K562 (cell line): ENCODE results near the gene CALHM3. TPM values are rescaled to one million over a fixed set of nuclear protein-coding genes. Genes with fewer than 3 reads are reported as not detected.

Experiments used
- ATAC-seq: fragments of 200-7000 bp; cut with Tn5 transposase; 3 replicates; pipeline ENCODE4 v1.9.1; 2020; ENCODE audit warnings: moderate library complexity
- BruUV-seq: library from RNA; stranded (reverse); fragments of 400-500 nt; replicated peaks from 2 replicates; lab custom pipeline; 2021; lab: Mats Ljungman, UMichigan
- CTCF ChIA-PET: fragments of 300-600 bp; formaldehyde crosslinking; extraction: SDS; loops from one replicate; lab custom pipeline; 2021; ENCODE audit warnings: low intra/inter-chr PET ratio; lab: Yijun Ruan, JAX
- POLR2A ChIA-PET: fragments of 300-600, 350-650 bp; sonication (Branson Sonifier 250); formaldehyde crosslinking; extraction: SDS; loops from one replicate; lab custom pipeline; 2021; ENCODE audit warnings: antibody characterized with exemption, inconsistent platforms; lab: Yijun Ruan, JAX
- DNase-seq, 4 experiments: peaks; one replicate each; pipeline versions ENCODE4 v3.0.0 to v3.0.0-alpha.2; 2011 to 2018; ENCODE audit warnings: low spot score in 3 of 4, mixed read lengths in 3 of 4; ENCODE audit errors: extremely low read depth in 1 of 4
- FAIRE-seq: peaks from 2 replicates; lab custom pipeline; 2011; peaks lifted over from hg19 to GRCh38; lab: Jason Lieb, UNC
- H2AFZ ChIP-seq: 2 replicates; pipeline ENCODE4 v1.6.0; 2011; ENCODE audit warnings: low read depth, low read length, control low read depth, inconsistent platforms
- H3K27ac ChIP-seq: fragments of 200-600 bp; 3 replicates; pipeline ENCODE4 v1.8.0; 2011; ENCODE audit warnings: low read depth, mild to moderate bottlenecking, control low read depth, inconsistent platforms, low read length, moderate library complexity, mixed read lengths; ENCODE audit errors: extremely low read depth
- H3K27me3 ChIP-seq, 2 experiments: fragments of 300-600 bp in 1 of 2; 2 replicates in 1 of 2; 3 replicates in 1 of 2; pipeline versions ENCODE4 v1.6.0 to v1.8.0; 2011; ENCODE audit warnings: inconsistent platforms in 2 of 2, low read length in 2 of 2, mild to moderate bottlenecking in 1 of 2, mixed read lengths in 1 of 2, moderate library complexity in 1 of 2; ENCODE audit not compliant: control insufficient read depth in 2 of 2, insufficient read depth in 2 of 2
- H3K36me3 ChIP-seq: fragments of 300-600 bp; 3 replicates; pipeline ENCODE4 v1.8.0; 2011; ENCODE audit warnings: mild to moderate bottlenecking, low read length, inconsistent platforms; ENCODE audit not compliant: control insufficient read depth, insufficient read depth
- H3K4me1 ChIP-seq, 2 experiments: fragments of 200-600 bp in 1 of 2; replicated peaks in 1 of 2; 2 replicates in 1 of 2; 3 replicates in 1 of 2; pipeline versions ENCODE4 v1.5.1 to v1.8.0; 2011; ENCODE audit warnings: inconsistent platforms in 2 of 2, low read length in 2 of 2, mild to moderate bottlenecking in 1 of 2, mixed read lengths in 1 of 2, moderate library complexity in 1 of 2; ENCODE audit not compliant: control insufficient read depth in 2 of 2, insufficient read depth in 2 of 2
- H3K4me2 ChIP-seq: 2 replicates; pipeline ENCODE4 v1.6.1; 2011; ENCODE audit warnings: low read length, control low read depth, inconsistent platforms, mixed read lengths; ENCODE audit not compliant: insufficient read depth
- H3K4me3 ChIP-seq: fragments of 200-600 bp; sonication (generic), shearing (Covaris generic); 2 replicates; pipeline ENCODE4 v1.5.1; 2016; ENCODE audit warnings: control low read depth, inconsistent platforms
- H3K79me2 ChIP-seq: fragments of 200-600 bp; 3 replicates; pipeline ENCODE4 v1.8.0; 2011; ENCODE audit warnings: low read length, inconsistent platforms; ENCODE audit not compliant: control insufficient read depth, insufficient read depth
- H3K9ac ChIP-seq, 2 experiments: 2 replicates each; pipeline versions ENCODE4 v1.6.0 to v1.6.1; 2011; ENCODE audit warnings: low read depth in 2 of 2, low read length in 2 of 2, control low read depth in 1 of 2, inconsistent platforms in 1 of 2, mild to moderate bottlenecking in 1 of 2, mixed read lengths in 1 of 2; ENCODE audit not compliant: insufficient read depth in 1 of 2
- H3K9me1 ChIP-seq: one replicate; pipeline ENCODE4 v1.6.0; 2011; ENCODE audit warnings: inconsistent platforms, mild to moderate bottlenecking, low read length, moderate library complexity; ENCODE audit not compliant: control insufficient read depth, insufficient read depth
- H3K9me3 ChIP-seq: replicated peaks from 2 replicates; pipeline ENCODE4 v1.5.1; 2011; ENCODE audit warnings: low read depth, low read length, inconsistent platforms; ENCODE audit not compliant: control insufficient read depth, insufficient read depth
- H4K20me1 ChIP-seq: replicated peaks from 2 replicates; pipeline ENCODE4 v1.6.1; 2011; ENCODE audit warnings: low read length, inconsistent platforms, mixed read lengths; ENCODE audit not compliant: control insufficient read depth, insufficient read depth
- AFF4 ChIP-seq: sonication (generic); formaldehyde crosslinking; IDR thresholded peaks from 2 replicates; pipeline ENCODE4 v1.8.0; 2023; ENCODE audit warnings: mild to moderate bottlenecking, missing genetic modification reagents
- ATF2 ChIP-seq: sonication (generic); formaldehyde crosslinking; IDR thresholded peaks from 2 replicates; pipeline ENCODE4 v1.8.1; 2022; ENCODE audit warnings: missing genetic modification reagents
- ERF ChIP-seq: fragments of 450-650 bp; formaldehyde crosslinking; IDR thresholded peaks from 2 replicates; pipeline ENCODE4 v1.4.0; 2020; ENCODE audit warnings: mild to moderate bottlenecking, mixed read lengths
- HIVEP1 ChIP-seq: fragments of 250-450 bp; sonication (Bioruptor Pico); IDR thresholded peaks from 2 replicates; pipeline ENCODE4 v1.4.0; 2020; ENCODE audit warnings: mild to moderate bottlenecking
- KLF13 ChIP-seq: fragments of 450-650 bp; IDR thresholded peaks from 2 replicates; pipeline ENCODE4 v1.6.1; 2016; ENCODE audit warnings: missing genetic modification characterization, low read depth, mild to moderate bottlenecking, missing compliant biosample characterization, moderate library complexity, borderline replicate concordance
- PHF8 ChIP-seq: fragments of 200-600 bp; sonication (generic); IDR thresholded peaks from 2 replicates; pipeline ENCODE4 v1.6.1; 2012; ENCODE audit warnings: mixed run types, mild to moderate bottlenecking, inconsistent platforms, low read length, moderate library complexity, borderline replicate concordance
- ZBED1 ChIP-seq: IDR thresholded peaks from 2 replicates; pipeline ENCODE4 v1.6.1; 2014
- ZNF124 ChIP-seq: sonication (generic); formaldehyde crosslinking; IDR thresholded peaks from 2 replicates; pipeline ENCODE4 v1.8.1; 2022; ENCODE audit warnings: missing genetic modification reagents
- ZNF212 ChIP-seq: fragments of 450-650 bp; formaldehyde crosslinking; IDR thresholded peaks from 2 replicates; pipeline ENCODE4 v1.4.0; 2020; ENCODE audit warnings: mild to moderate bottlenecking
- ZNF41 ChIP-seq: fragments of 250-450 bp; sonication (Bioruptor Pico); conservative IDR thresholded peaks from 2 replicates; pipeline ENCODE4 v1.4.0; 2020; ENCODE audit warnings: mild to moderate bottlenecking
- ZNF436 ChIP-seq: fragments of 250-450, 450-650 bp; sonication (Bioruptor Pico); formaldehyde crosslinking; IDR thresholded peaks from 2 replicates; pipeline ENCODE4 v1.7.0; 2020; ENCODE audit warnings: mild to moderate bottlenecking
- ZZZ3 ChIP-seq: fragments of 450-650 bp; IDR thresholded peaks from 2 replicates; pipeline ENCODE4 v1.6.1; 2016; ENCODE audit warnings: antibody characterized with exemption, mild to moderate bottlenecking, moderate library complexity
- whole genome bisulfite sequencing: fragments of 100-300 bp; shearing (Covaris generic); methylation state at CpG from one replicate; pipeline ENCODE4 v1.1.6; 2016; ENCODE audit warnings: low coverage, mixed read lengths; ENCODE audit not compliant: insufficient coverage; ENCODE audit errors: missing lambda C conversion rate; 5-methylcytosine and 5-hydroxymethylcytosine counted together
- in situ Hi-C: fragments of 300-500 bp; cut with MboI; formaldehyde crosslinking; loops from 4 replicates; pipeline ENCODE4 v1.15.0; 2018; ENCODE audit warnings: inconsistent platforms, mixed read lengths
- intact Hi-C: fragments of 100-400 bp; cut with micrococcal nuclease; formaldehyde crosslinking; loops from 2 replicates; pipeline ENCODE4 v1.14.2; 2022
- polyA plus RNA-seq, 8 experiments: library from polyadenylated mRNA; depleted of rRNA in 4 of 8; stranded (reverse) in 5 of 8; unstranded in 3 of 8; fragments of >200 nt; fragmentation: Nextera tagmentation in 2 of 8; fragmentation: Illumina TruSeq in 1 of 8; extraction: Ambion mirVana in 2 of 8; extraction: Trizol in 1 of 8; gene quantifications; 2 replicates each; pipeline versions ENCODE4 v1.2.1 to v1.2.3, GENCODE V29; 2011 to 2014; ENCODE audit warnings: inconsistent platforms in 1 of 8, missing spikeins in 1 of 8
- total RNA-seq, 7 experiments: library from RNA; depleted of rRNA in 6 of 7; stranded (reverse); fragments of >200 nt in 6 of 7; fragmentation: Illumina TruSeq in 2 of 7; extraction: Trizol in 2 of 7; gene quantifications; 2 replicates each; pipeline versions ENCODE4 v1.2.1 to v1.2.3, GENCODE V29; 2011 to 2021; ENCODE audit warnings: low replicate concordance in 1 of 7
- TF ChIP-seq, protein P1 (sequence below): fragments of 250-450 bp; sonication (Bioruptor Pico); IDR thresholded peaks from 2 replicates; pipeline ENCODE4 v1.8.0; 2021; ENCODE audit warnings: mild to moderate bottlenecking, moderate library complexity

The CALHM3 gene
- total and polyA plus RNA-seq, 9 of the 15 experiments (the other 6 are each of a cell fraction or from before 2014, with no cell fraction given), result not detected

DNA sequence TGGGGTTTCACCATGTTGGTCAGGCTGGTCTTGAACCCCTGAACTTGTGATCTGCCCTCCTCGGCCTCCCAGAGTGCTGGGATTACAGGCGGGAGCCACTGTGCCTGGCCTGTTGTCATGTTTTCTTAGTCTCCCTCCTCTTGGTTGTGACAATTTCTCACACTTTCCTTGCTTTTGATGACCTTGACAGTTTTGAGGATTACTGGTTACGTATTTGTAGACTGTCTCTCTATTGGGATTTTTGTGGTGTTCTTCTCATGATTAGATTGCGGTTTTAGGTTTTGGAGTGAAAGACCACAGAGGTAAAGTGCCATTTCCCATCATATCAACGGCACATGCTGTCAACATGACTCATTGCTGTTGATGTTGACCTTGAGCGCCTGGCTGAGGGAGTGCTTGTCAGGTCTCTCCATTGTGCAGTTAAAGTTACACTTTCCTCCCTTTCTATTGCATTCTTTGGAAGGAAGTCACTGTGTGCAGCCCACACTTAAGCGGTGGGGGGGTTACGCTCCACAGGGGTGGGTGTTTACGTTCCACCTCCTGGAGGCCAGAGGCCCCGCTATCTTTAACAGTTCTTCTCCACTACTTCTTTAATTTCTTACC lies 25.2 kb upstream of the CALHM3 start:
- ATAC-seq (peak; percentile 91), DNase-seq (peak; percentile 52 to 76 (median 62)), FAIRE-seq (peak; percentile 98)
- ChIA-PET POLR2A (no interaction called here), CTCF (no interaction called here)
- BruUV-seq, result no TSS peak
- H3K79me2 ChIP-seq, result no peaks in the 10 kb centered on the region
- no peaks in the 10 kb centered on the region for H3K9me3 ChIP-seq
- no peak overlapping the region for H3K4me2 ChIP-seq
- peaks cover 8 to 47% of the 10 kb centered on the region in 2 experiments; a peak in 3 of 5 replicates for H3K27me3 ChIP-seq
- H4K20me1 ChIP-seq, result no peaks in the 10 kb centered on the region
- no peak overlapping the region for H3K9ac ChIP-seq
- H3K4me3 ChIP-seq, result no peak overlapping the region
- peak overlapping the region; percentile 54; the same call in 1 of the 3 replicates for H3K27ac ChIP-seq
- intact Hi-C loops, result loop anchor here (5.0 kb wide), 1 partner anchor 38 kb away; no protein-coding TSS in a partner anchor
- no peaks in the 10 kb centered on the region for H3K36me3 ChIP-seq
- H3K4me1 ChIP-seq, result peaks cover 0 to 10% of the 10 kb centered on the region in 2 experiments; a peak in 4 of 5 replicates
- H2AFZ ChIP-seq, result no peak overlapping the region
- H3K9me1 ChIP-seq, result no peaks in the 10 kb centered on the region
- in situ Hi-C loops, result no loop called here
- WGBS, result 1% methylated on average over 10 of the region's 10 CpGs
- TF ChIP-seq ATF2 (CRISPR knock-in tag) (no peak), ZBED1 (no peak), ZNF41 (CRISPR knock-in tag) (no peak), ZNF436 (CRISPR knock-in tag) (no peak), HIVEP1 (CRISPR knock-in tag) (no peak), AFF4 (no peak), ZZZ3 (no peak), ERF (no peak), KLF13 (tag) (no peak), PHF8 (no peak), ZNF212 (CRISPR knock-in tag) (no peak), ZNF124 (CRISPR knock-in tag) (no peak)
- TF ChIP-seq, protein P1, sequence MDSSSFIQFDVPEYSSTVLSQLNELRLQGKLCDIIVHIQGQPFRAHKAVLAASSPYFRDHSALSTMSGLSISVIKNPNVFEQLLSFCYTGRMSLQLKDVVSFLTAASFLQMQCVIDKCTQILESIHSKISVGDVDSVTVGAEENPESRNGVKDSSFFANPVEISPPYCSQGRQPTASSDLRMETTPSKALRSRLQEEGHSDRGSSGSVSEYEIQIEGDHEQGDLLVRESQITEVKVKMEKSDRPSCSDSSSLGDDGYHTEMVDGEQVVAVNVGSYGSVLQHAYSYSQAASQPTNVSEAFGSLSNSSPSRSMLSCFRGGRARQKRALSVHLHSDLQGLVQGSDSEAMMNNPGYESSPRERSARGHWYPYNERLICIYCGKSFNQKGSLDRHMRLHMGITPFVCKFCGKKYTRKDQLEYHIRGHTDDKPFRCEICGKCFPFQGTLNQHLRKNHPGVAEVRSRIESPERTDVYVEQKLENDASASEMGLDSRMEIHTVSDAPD (CRISPR knock-in tag), result no peak
